Measurements from ENCODE around the gene OTOG.

DNA sequence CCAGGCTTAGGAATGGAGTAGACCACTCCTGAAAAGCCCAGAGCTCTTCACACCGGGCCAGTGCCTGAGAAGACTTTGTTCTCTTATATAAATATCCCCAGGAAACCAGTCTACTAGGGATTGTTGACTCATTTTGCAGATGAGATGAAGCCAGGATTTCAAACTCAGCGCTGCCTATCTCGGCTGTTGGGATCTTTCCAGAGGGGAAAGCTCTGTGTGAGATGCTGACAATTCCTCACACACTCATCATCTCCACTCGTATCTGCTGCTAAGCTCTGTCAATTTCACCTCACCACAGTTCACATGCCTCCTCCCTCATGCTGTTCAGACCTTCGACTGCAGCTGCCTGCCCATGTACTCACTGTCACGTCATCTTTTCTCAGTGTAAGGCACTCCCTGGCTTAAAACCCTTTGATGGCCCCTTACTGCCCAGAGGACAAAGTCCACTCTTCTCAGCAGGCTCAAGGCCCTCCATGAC is 15.4 kb upstream of the OTOG start:
- TF ChIP-seq, protein P1, sequence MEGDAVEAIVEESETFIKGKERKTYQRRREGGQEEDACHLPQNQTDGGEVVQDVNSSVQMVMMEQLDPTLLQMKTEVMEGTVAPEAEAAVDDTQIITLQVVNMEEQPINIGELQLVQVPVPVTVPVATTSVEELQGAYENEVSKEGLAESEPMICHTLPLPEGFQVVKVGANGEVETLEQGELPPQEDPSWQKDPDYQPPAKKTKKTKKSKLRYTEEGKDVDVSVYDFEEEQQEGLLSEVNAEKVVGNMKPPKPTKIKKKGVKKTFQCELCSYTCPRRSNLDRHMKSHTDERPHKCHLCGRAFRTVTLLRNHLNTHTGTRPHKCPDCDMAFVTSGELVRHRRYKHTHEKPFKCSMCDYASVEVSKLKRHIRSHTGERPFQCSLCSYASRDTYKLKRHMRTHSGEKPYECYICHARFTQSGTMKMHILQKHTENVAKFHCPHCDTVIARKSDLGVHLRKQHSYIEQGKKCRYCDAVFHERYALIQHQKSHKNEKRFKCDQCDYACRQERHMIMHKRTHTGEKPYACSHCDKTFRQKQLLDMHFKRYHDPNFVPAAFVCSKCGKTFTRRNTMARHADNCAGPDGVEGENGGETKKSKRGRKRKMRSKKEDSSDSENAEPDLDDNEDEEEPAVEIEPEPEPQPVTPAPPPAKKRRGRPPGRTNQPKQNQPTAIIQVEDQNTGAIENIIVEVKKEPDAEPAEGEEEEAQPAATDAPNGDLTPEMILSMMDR (IDR thresholded peaks at IDR 0.05; ENCODE audit: extremely low read depth in 1 of 2, insufficient read depth in 1 of 2, low read depth in 1 of 2, low read length in 2 of 2) = no peak
- TF ChIP-seq POLR2A (IDR thresholded peaks at IDR 0.05; ENCODE audit: low read depth, low read length) (no peak), POLR2AphosphoS5 (IDR thresholded peaks at IDR 0.05; ENCODE audit: insufficient read depth, low read depth, low read length) (no peak), EZH2 (IDR thresholded peaks at IDR 0.05; ENCODE audit: borderline replicate concordance, low read depth, low read length, severe bottlenecking) (no peak), JUN (IDR thresholded peaks at IDR 0.05; ENCODE audit: borderline replicate concordance, insufficient read depth, insufficient read length, low read depth) (no peak), FOS (IDR thresholded peaks at IDR 0.05; ENCODE audit: borderline replicate concordance, insufficient read depth, low read length) (no peak), MYC (IDR thresholded peaks at IDR 0.05; ENCODE audit: low read depth, low read length) (no peak)
- TF ChIP-seq, protein P2, sequence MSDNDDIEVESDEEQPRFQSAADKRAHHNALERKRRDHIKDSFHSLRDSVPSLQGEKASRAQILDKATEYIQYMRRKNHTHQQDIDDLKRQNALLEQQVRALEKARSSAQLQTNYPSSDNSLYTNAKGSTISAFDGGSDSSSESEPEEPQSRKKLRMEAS (IDR thresholded peaks at IDR 0.05; ENCODE audit: insufficient read depth, insufficient read length) = no peak

All from endothelial cell of umbilical vein (primary cell).